Tibial nerve (tissue), 4 donors: Measurements from ENCODE around the gene GALR3. TPM values are rescaled to one million over a fixed set of nuclear protein-coding genes. Genes with fewer than 3 reads are reported as not detected.
A peak's percentile ranks its signal among the peaks of the same experiment; 100 is the strongest.

Source experiments
- DNase-seq, 2 donors: peaks; one replicate each; pipeline ENCODE4 v3.0.0-alpha.2; 2019; ENCODE audit warnings: low spot score in 2 of 2
- H3K27ac ChIP-seq, 4 donors: fragments of 200-600 bp; sonication (generic) in 3 of 4; one replicate each; pipeline ENCODE4 v1.5.1; 2017 to 2019; ENCODE audit warnings: mild to moderate bottlenecking in 1 of 4
- H3K27me3 ChIP-seq, 2 donors: fragments of 200-600 bp; sonication (generic) in 1 of 2; one replicate each; pipeline versions ENCODE4 v1.5.1 to v1.6.0; 2017 to 2019
- H3K36me3 ChIP-seq, 3 donors: fragments of 200-600 bp; sonication (generic); one replicate each; pipeline ENCODE4 v1.5.1; 2018 to 2019
- H3K4me1 ChIP-seq, 4 donors: fragments of 200-600 bp; sonication (generic) in 3 of 4; one replicate each; pipeline ENCODE4 v1.5.1; 2017 to 2019
- H3K4me3 ChIP-seq, 4 donors: fragments of 200-600 bp; sonication (generic) in 3 of 4; one replicate each; pipeline ENCODE4 v1.5.1; 2017 to 2019; ENCODE audit warnings: mild to moderate bottlenecking in 1 of 4, moderate library complexity in 1 of 4
- H3K9me3 ChIP-seq, 4 donors: fragments of 200-600 bp; sonication (generic) in 3 of 4; one replicate each; pipeline ENCODE4 v1.5.1; 2017 to 2019
- EP300 ChIP-seq, 2 donors: sonication (generic); formaldehyde crosslinking; IDR thresholded peaks; one replicate each; pipeline ENCODE4 v1.6.1; 2017; ENCODE audit warnings: antibody characterized with exemption in 2 of 2, mild to moderate bottlenecking in 1 of 2
- POLR2A ChIP-seq, 2 donors: fragments of 450-650 bp; IDR thresholded peaks; one replicate each; pipeline ENCODE4 v1.6.1; 2017; ENCODE audit warnings: antibody characterized with exemption in 2 of 2, mild to moderate bottlenecking in 2 of 2, moderate library complexity in 2 of 2
- WGBS, 2 donors: methylation state at CpG; one replicate each; pipeline ENCODE4 v1.1.5; 2018; 5-methylcytosine and 5-hydroxymethylcytosine counted together
- total RNA-seq, 4 donors: library from RNA; depleted of rRNA; stranded (reverse); fragments of >200 nt; gene quantifications; one replicate each; pipeline ENCODE4 v1.1.0, GENCODE V29; 2016
- TF ChIP-seq, protein P1 (sequence below), 5 experiments: fragments of 200-600 bp in 3 of 5; fragments of 450-650 bp in 2 of 5; sonication (generic) in 3 of 5; IDR thresholded peaks; one replicate each; pipeline ENCODE4 v1.5.1; 2016 to 2019; ENCODE audit warnings: antibody characterized with exemption in 5 of 5, mild to moderate bottlenecking in 3 of 5, moderate library complexity in 2 of 5

Gene GALR3
- total RNA-seq, 4 donors from 2014 or later, result not detected

DNA sequence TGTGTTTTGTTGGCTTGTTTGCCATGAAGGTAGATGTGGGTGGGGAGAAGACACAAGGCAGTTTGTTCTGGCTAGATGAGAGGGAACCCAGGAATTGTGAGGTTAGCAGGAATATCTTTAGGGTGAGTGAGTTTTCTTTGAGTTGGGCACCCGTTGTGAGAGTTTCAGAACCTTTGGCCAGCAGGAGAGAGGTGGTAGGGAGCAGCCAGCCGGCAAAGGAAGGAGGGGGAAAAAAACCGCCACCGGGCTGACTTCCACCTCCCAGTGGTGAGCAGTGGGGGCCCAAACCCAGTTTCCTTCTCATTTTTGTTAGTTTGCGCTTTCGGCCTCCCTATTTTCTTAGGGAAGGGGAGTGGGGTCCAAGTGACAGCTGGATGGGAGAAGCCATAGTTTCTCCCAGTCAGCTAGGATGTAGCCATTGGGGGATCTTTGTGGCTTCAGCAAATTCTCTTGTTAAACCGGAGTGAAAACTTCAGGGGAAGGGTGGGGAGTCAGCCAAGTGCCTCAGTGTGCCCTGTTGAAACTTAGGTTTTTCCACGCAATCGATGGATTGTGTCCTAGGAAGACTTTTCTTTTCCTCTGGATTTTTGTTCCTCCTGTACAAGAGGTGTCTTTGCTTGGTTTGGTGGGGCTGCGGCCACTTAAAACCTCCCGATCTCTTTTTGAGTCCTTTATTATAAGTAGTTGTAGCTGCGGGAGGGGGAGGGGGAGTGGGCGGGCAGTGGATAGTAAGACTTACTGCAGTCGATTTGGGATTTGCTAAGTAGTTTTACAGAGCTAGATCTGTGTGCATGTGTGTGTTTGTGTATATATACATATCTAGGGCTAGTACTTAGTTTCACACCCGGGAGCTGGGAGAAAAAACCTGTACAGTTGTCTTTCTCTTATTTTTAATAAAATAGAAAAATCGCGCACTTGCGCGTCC, 16.5 kb upstream of the GALR3 start:
- TF ChIP-seq EP300 (IDR thresholded peaks at IDR 0.05) (no peak), POLR2A (IDR thresholded peaks at IDR 0.05) (no peak)
- TF ChIP-seq, protein P1, sequence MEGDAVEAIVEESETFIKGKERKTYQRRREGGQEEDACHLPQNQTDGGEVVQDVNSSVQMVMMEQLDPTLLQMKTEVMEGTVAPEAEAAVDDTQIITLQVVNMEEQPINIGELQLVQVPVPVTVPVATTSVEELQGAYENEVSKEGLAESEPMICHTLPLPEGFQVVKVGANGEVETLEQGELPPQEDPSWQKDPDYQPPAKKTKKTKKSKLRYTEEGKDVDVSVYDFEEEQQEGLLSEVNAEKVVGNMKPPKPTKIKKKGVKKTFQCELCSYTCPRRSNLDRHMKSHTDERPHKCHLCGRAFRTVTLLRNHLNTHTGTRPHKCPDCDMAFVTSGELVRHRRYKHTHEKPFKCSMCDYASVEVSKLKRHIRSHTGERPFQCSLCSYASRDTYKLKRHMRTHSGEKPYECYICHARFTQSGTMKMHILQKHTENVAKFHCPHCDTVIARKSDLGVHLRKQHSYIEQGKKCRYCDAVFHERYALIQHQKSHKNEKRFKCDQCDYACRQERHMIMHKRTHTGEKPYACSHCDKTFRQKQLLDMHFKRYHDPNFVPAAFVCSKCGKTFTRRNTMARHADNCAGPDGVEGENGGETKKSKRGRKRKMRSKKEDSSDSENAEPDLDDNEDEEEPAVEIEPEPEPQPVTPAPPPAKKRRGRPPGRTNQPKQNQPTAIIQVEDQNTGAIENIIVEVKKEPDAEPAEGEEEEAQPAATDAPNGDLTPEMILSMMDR (IDR thresholded peaks at IDR 0.05), result no peak
- Histone ChIP-seq H3K36me3 (peaks cover 0 to 4% (median 0%) of the 10 kb centered on the region in 3 donors), H3K9me3 (no peaks in the 10 kb centered on the region), H3K27me3 (no peaks in the 10 kb centered on the region), H3K4me1 (peaks cover 0 to 64% (median 40%) of the 10 kb centered on the region in 4 donors), H3K4me3 (peak overlapping the region; percentile 45 to 65 (median 52)), H3K27ac (peak overlapping the region in 3 of 4 donors; percentile 89 to 97 (median 90))
- DNase-seq, result no peak
- 2 to 3% methylated on average over 19 of the region's 19 CpGs for WGBS, 2 donors

DNA sequence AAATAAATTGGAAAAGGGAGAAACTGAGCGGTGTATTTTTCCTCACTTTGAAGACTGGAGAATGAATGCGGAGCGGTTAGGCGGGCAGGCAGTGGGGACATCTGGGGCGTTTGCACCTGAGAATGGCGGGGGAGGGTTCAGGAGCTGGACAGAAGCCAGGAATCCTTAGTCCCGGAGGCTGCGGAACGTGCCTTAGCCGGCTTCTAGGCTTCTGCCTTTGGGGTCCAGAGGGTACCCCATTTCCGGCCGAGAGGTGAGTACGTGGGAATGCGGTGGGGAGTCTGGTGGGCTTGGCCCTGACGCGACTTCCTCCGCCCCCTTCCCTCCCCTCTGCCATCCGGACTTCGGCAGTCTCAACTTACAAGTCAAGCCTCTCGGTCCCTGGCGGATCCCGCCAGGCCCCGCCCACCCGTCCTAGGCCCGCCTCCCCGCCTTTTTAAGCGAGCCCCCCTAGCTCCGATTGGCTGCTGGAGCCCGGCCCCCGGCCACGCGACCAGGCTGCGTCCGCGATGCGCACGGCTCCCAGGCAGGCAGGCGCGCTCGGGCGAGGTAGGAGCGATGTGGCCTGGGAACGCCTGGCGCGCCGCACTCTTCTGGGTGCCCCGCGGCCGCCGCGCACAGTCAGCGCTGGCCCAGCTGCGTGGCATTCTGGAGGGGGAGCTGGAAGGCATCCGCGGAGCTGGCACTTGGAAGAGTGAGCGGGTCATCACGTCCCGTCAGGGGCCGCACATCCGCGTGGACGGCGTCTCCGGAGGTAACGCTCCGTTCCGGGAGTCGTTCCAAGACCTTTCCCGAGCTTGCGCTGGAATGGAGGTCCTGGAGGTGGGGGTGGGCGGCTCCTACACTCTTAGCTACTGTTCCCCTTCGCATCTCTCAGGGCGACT, 15.5 kb upstream of the GALR3 start, which contains the start of gene GCAT:
GCAT (plus strand) TSS at position 525 of the 884 bp plus-strand sequence; CDS start at position 559, 34 bp downstream.
- WGBS, 2 donors, result 1% methylated on average over 44 to 55 of the region's 73 CpGs
- peak; percentile 92 to 94 for DNase-seq
- TF ChIP-seq EP300 (IDR thresholded peaks at IDR 0.05) (peak in 1 of 2 donors; percentile 86), POLR2A (IDR thresholded peaks at IDR 0.05) (peak; percentile 21 to 84)
- TF ChIP-seq, protein P1 (IDR thresholded peaks at IDR 0.05), result peak in 1 of 5 experiments; percentile 27
- H3K4me3 ChIP-seq, result peak within 1 kb of the TSS; percentile 45 to 65 (median 52)
- H3K4me1 ChIP-seq, result peaks cover 0 to 55% (median 32%) of the 10 kb centered on the region in 4 donors
- no peaks in the 10 kb centered on the region for H3K27me3 ChIP-seq
- peaks cover 0 to 8% (median 0%) of the 10 kb centered on the region in 3 donors for H3K36me3 ChIP-seq
- peak within 1 kb of the TSS in 3 of 4 donors; percentile 89 to 97 (median 90) for H3K27ac ChIP-seq
- no peaks in the 10 kb centered on the region for H3K9me3 ChIP-seq

DNA sequence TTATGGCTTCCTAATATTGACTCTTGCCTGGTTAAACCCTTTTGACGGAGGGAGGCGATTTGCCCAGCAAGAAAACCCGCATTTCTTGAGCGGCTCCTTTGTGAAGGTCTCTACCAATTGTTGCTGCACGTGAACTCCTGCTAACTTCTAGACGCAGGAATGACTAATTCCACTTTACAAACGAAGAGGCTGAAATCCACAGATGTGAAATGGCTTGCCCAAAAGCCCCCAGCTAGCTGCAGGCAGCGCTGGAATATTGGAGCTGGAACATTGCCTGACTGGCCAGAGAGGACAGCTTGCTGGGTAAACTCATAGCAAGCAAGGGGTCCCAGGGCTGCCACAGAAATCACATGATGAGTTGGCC, 14.9 kb upstream of the GALR3 start:
- no peak for DNase-seq
- H3K4me1 ChIP-seq, result peaks cover 0 to 49% (median 27%) of the 10 kb centered on the region in 4 donors
- H3K27ac ChIP-seq, result peak overlapping the region in 3 of 4 donors; percentile 16 to 90 (median 73)
- H3K4me3 ChIP-seq, result peak overlapping the region; percentile 45 to 65 (median 52)
- TF ChIP-seq POLR2A (IDR thresholded peaks at IDR 0.05) (no peak), EP300 (IDR thresholded peaks at IDR 0.05) (no peak)
- TF ChIP-seq, protein P1 (IDR thresholded peaks at IDR 0.05), result no peak
- no peaks in the 10 kb centered on the region for H3K27me3 ChIP-seq
- no peaks in the 10 kb centered on the region for H3K9me3 ChIP-seq
- H3K36me3 ChIP-seq, result peaks cover 0 to 14% (median 0%) of the 10 kb centered on the region in 3 donors
- 0 to 5% methylated on average over 8 of the region's 8 CpGs for WGBS, 2 donors

DNA sequence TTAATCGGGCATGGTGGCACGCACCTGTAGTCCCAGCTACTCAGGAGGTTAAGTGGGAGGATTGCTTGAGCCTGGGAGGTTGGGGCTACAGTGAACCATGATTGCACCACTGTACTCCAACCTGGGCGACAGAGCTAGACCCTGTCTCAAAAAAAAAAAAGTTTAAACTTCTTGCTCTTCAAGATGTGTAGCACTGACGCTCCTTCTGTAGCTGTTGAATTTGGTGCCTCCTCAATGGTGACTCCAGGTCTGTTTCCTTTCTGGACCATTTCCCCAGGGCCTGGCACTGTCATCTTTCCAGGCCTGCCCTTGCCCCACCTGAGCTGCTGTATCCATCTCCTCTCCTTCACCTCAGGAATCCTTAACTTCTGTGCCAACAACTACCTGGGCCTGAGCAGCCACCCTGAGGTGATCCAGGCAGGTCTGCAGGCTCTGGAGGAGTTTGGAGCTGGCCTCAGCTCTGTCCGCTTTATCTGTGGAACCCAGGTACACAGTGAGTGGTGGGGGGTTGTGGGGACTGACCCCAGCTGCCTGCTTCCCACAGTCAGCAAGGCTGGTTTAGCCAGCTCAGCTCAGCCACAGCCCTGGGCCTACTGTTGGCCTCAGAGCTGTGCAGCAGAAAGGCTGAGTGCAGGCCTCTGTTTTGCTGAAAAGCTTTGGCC, 13.4 kb upstream of the GALR3 start:
- no peak for DNase-seq
- Histone ChIP-seq H3K36me3 (peaks cover 0 to 29% (median 0%) of the 10 kb centered on the region in 3 donors), H3K9me3 (no peaks in the 10 kb centered on the region), H3K4me3 (no peak overlapping the region), H3K4me1 (peaks cover 0 to 35% (median 18%) of the 10 kb centered on the region in 4 donors), H3K27me3 (no peaks in the 10 kb centered on the region), H3K27ac (no peak overlapping the region)
- 91 to 92% methylated on average over 5 of the region's 5 CpGs for WGBS, 2 donors
- TF ChIP-seq, protein P1 (IDR thresholded peaks at IDR 0.05), result no peak
